ENCODE results near the gene NAV2.

NAV2 gene

DNA sequence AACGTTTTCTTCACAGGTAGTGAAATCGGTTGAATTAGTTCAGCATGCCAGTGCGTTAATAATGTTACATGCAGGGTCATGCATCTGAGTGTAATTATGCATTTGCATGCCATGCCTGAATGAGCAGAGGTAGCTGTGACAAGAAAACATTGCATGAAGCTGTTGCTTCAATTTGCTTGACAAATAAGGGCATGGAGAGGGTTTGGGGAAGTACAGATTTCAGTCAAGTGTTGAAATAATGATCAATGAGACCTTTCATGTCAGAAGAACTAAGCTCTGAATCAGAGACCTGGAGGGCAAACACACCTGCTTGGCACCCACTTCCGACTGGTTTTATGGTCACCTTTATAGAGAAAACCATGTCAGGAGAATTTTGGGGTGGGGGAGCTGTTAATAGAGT lies 226.2 kb downstream of the NAV2 start:
- Histone ChIP-seq H3K36me3 (ENCODE audit: control insufficient read depth in 4 of 4, insufficient read depth in 4 of 4, low read length in 3 of 4) (no peaks in the 10 kb centered on the region), H3K4me3 (ENCODE audit: control insufficient read depth in 1 of 7, extremely low read depth in 1 of 7, insufficient read depth in 4 of 7, low read depth in 2 of 7, low read length in 6 of 7) (no peak overlapping the region), H3K9me3 (ENCODE audit: control extremely low read depth in 1 of 5, control insufficient read depth in 4 of 5, insufficient read depth in 2 of 5, low read depth in 1 of 5, low read length in 4 of 5) (no peaks in the 10 kb centered on the region), H3K27ac (ENCODE audit: insufficient read depth in 1 of 2, low read depth in 1 of 2, low read length in 2 of 2, poor library complexity in 1 of 2, severe bottlenecking in 2 of 2) (no peak overlapping the region), H3K4me1 (ENCODE audit: control extremely low read depth in 1 of 4, control insufficient read depth in 4 of 4, insufficient read depth in 4 of 4, low read length in 3 of 4) (no peaks in the 10 kb centered on the region), H3K27me3 (replicated peaks in 2 of 5; ENCODE audit: control insufficient read depth in 4 of 5, insufficient read depth in 5 of 5, low read length in 4 of 5) (no peaks in the 10 kb centered on the region)
- WGBS (ENCODE audit: insufficient coverage), result 96% methylated on average over 4 of the region's 4 CpGs
- no peak for DNase-seq
- ChIA-PET CTCF (interaction anchor here (0.9 to 1.7 kb wide), 5 partner anchors 10 to 193 kb away, joined by 3 to 10 read pairs (median 6); no protein-coding TSS in a partner anchor), POLR2A (no interaction called here)

DNA sequence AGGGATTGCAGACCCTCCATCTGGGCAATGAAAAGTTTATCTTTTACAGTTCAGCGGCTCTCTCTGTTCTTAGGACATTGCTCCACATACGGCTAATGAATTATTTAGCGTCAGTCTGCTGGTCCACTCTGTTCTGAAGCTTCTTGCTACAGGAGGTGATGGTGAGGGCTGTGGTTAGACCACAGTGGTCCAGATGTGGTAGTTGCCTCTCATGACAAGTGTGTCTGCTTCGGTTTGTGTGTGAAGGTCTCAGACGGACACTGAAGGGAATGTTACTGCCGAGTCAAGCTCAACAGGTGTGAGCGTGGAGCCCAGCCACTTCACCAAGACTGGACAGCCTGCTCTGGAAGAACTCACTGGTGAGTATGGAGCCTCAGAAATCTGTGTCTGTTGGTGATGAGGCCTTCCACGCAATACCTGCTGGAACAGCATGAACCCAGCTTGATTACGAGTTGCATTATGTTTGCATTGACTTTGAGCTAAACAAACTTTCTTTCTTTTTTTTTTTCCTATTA lies 226.8 kb downstream of the NAV2 start:
- ChIA-PET POLR2A (no interaction called here), CTCF (interaction anchor here (0.9 to 1.7 kb wide), 5 partner anchors 9 to 193 kb away, joined by 3 to 10 read pairs (median 6); no protein-coding TSS in a partner anchor)
- no peaks in the 10 kb centered on the region for H3K9me3 ChIP-seq (ENCODE audit: control extremely low read depth in 1 of 5, control insufficient read depth in 4 of 5, insufficient read depth in 2 of 5, low read depth in 1 of 5, low read length in 4 of 5)
- WGBS (ENCODE audit: insufficient coverage), result 98% methylated on average over 8 of the region's 9 CpGs
- no peaks in the 10 kb centered on the region for H3K4me1 ChIP-seq (ENCODE audit: control extremely low read depth in 1 of 4, control insufficient read depth in 4 of 4, insufficient read depth in 4 of 4, low read length in 3 of 4)
- no peak overlapping the region for H3K27ac ChIP-seq (ENCODE audit: insufficient read depth in 1 of 2, low read depth in 1 of 2, low read length in 2 of 2, poor library complexity in 1 of 2, severe bottlenecking in 2 of 2)
- H3K36me3 ChIP-seq (ENCODE audit: control insufficient read depth in 4 of 4, insufficient read depth in 4 of 4, low read length in 3 of 4), result no peaks in the 10 kb centered on the region
- H3K27me3 ChIP-seq (replicated peaks in 2 of 5; ENCODE audit: control insufficient read depth in 4 of 5, insufficient read depth in 5 of 5, low read length in 4 of 5), result peaks cover 0 to 2% (median 0%) of the 10 kb centered on the region in 5 experiments
- peak in 1 of 3 donors; percentile 2 for DNase-seq
- H3K4me3 ChIP-seq (ENCODE audit: control insufficient read depth in 1 of 7, extremely low read depth in 1 of 7, insufficient read depth in 4 of 7, low read depth in 2 of 7, low read length in 6 of 7), result no peak overlapping the region

DNA sequence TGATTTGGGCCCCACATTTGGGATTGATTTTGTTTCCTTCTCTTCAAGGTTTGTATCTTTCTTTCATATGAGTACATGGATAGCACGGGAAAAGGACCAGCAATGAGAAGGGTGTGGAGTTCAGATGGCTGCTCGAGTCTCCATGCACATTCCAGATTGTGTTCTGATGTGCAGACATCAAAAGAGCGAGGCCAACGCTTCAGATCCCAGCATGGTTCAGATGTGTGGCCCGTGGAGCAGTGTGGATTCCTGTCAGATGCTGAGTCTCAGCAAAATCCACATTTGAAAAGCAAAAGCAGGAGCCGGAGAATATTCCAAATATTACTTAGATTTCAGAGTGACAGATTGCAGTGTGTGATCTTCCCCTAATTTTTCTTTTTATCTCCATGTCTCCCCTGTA lies 228.2 kb downstream of the NAV2 start:
- Histone ChIP-seq H3K27ac (ENCODE audit: insufficient read depth in 1 of 2, low read depth in 1 of 2, low read length in 2 of 2, poor library complexity in 1 of 2, severe bottlenecking in 2 of 2) (no peak overlapping the region), H3K27me3 (replicated peaks in 2 of 5; ENCODE audit: control insufficient read depth in 4 of 5, insufficient read depth in 5 of 5, low read length in 4 of 5) (peaks cover 0 to 2% (median 0%) of the 10 kb centered on the region in 5 experiments), H3K4me3 (ENCODE audit: control insufficient read depth in 1 of 7, extremely low read depth in 1 of 7, insufficient read depth in 4 of 7, low read depth in 2 of 7, low read length in 6 of 7) (no peak overlapping the region), H3K4me1 (ENCODE audit: control extremely low read depth in 1 of 4, control insufficient read depth in 4 of 4, insufficient read depth in 4 of 4, low read length in 3 of 4) (no peaks in the 10 kb centered on the region), H3K36me3 (ENCODE audit: control insufficient read depth in 4 of 4, insufficient read depth in 4 of 4, low read length in 3 of 4) (no peaks in the 10 kb centered on the region), H3K9me3 (ENCODE audit: control extremely low read depth in 1 of 5, control insufficient read depth in 4 of 5, insufficient read depth in 2 of 5, low read depth in 1 of 5, low read length in 4 of 5) (no peaks in the 10 kb centered on the region)
- POLR2A ChIA-PET, result no interaction called here
- WGBS (ENCODE audit: insufficient coverage), result 91% methylated on average over 6 of the region's 6 CpGs
- DNase-seq, result no peak
- CTCF ChIA-PET, result interaction anchor here (0.8 to 1.0 kb wide), 2 partner anchors 10 to 11 kb away, joined by 3 to 4 read pairs; no protein-coding TSS in a partner anchor

GRCh38 chr11:19946681-19947080 lies 234.0 kb downstream of the NAV2 start:
- no peak overlapping the region for H3K27ac ChIP-seq (ENCODE audit: insufficient read depth in 1 of 2, low read depth in 1 of 2, low read length in 2 of 2, poor library complexity in 1 of 2, severe bottlenecking in 2 of 2)
- no CpG with 5 or more reads among the region's 1 CpG for WGBS (ENCODE audit: insufficient coverage)
- no peaks in the 10 kb centered on the region for H3K36me3 ChIP-seq (ENCODE audit: control insufficient read depth in 4 of 4, insufficient read depth in 4 of 4, low read length in 3 of 4)
- H3K4me3 ChIP-seq (ENCODE audit: control insufficient read depth in 1 of 7, extremely low read depth in 1 of 7, insufficient read depth in 4 of 7, low read depth in 2 of 7, low read length in 6 of 7), result no peak overlapping the region
- peaks cover 0 to under 1% (median 0%) of the 10 kb centered on the region in 4 experiments for H3K4me1 ChIP-seq (ENCODE audit: control extremely low read depth in 1 of 4, control insufficient read depth in 4 of 4, insufficient read depth in 4 of 4, low read length in 3 of 4)
- H3K27me3 ChIP-seq (replicated peaks in 2 of 5; ENCODE audit: control insufficient read depth in 4 of 5, insufficient read depth in 5 of 5, low read length in 4 of 5), result peaks cover 0 to 2% (median 0%) of the 10 kb centered on the region in 5 experiments
- DNase-seq, result no peak
- no peaks in the 10 kb centered on the region for H3K9me3 ChIP-seq (ENCODE audit: control extremely low read depth in 1 of 5, control insufficient read depth in 4 of 5, insufficient read depth in 2 of 5, low read depth in 1 of 5, low read length in 4 of 5)
- POLR2A ChIA-PET, result no interaction called here
- CTCF ChIA-PET, result interaction anchor here (0.6 to 6.3 kb wide), 4 partner anchors 10 to 165 kb away, joined by 3 to 35 read pairs (median 14); no protein-coding TSS in a partner anchor

- peaks cover 0 to 4% (median 1%) of the 10 kb centered on the region in 5 experiments for H3K27me3 ChIP-seq (replicated peaks in 2 of 5; ENCODE audit: control insufficient read depth in 4 of 5, insufficient read depth in 5 of 5, low read length in 4 of 5)
- CTCF ChIA-PET, result interaction anchor here (6.2 to 6.3 kb wide), 2 partner anchors 11 to 164 kb away, joined by 25 to 35 read pairs; no protein-coding TSS in a partner anchor
- no peak for DNase-seq
- no peaks in the 10 kb centered on the region for H3K9me3 ChIP-seq (ENCODE audit: control extremely low read depth in 1 of 5, control insufficient read depth in 4 of 5, insufficient read depth in 2 of 5, low read depth in 1 of 5, low read length in 4 of 5)
- 72% methylated on average over 4 of the region's 5 CpGs for WGBS (ENCODE audit: insufficient coverage)
- peaks cover 0 to 3% (median 0%) of the 10 kb centered on the region in 4 experiments for H3K4me1 ChIP-seq (ENCODE audit: control extremely low read depth in 1 of 4, control insufficient read depth in 4 of 4, insufficient read depth in 4 of 4, low read length in 3 of 4)
- no peaks in the 10 kb centered on the region for H3K36me3 ChIP-seq (ENCODE audit: control insufficient read depth in 4 of 4, insufficient read depth in 4 of 4, low read length in 3 of 4)
- H3K4me3 ChIP-seq (ENCODE audit: control insufficient read depth in 1 of 7, extremely low read depth in 1 of 7, insufficient read depth in 4 of 7, low read depth in 2 of 7, low read length in 6 of 7), result no peak overlapping the region
- POLR2A ChIA-PET, result no interaction called here
- no peak overlapping the region for H3K27ac ChIP-seq (ENCODE audit: insufficient read depth in 1 of 2, low read depth in 1 of 2, low read length in 2 of 2, poor library complexity in 1 of 2, severe bottlenecking in 2 of 2)
These were observed 235.0 kb downstream of the NAV2 start for GRCh38 chr11:19947537-19948114.

DNA sequence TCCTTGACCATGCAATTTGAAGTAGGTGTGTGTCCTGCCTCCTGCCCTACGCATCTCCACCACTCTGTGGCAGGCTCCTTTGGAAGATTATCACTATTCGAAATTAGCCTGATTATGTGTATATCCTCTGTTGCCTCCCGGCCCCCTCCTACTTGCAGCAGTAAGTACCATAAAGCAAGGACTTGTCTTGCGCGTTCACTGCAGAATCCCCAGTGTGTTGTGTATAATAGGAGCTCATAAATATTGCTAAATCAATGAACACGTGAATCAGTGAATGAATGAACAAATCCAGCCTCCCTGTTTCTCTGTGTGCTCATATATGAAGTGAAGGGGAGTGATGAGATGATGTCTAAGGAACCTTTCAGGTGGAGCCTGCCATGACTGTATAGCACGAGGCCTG lies 237.0 kb downstream of the NAV2 start:
- DNase-seq, result no peak
- Histone ChIP-seq H3K4me1 (ENCODE audit: control extremely low read depth in 1 of 4, control insufficient read depth in 4 of 4, insufficient read depth in 4 of 4, low read length in 3 of 4) (peaks cover 0 to 3% (median 0%) of the 10 kb centered on the region in 4 experiments), H3K4me3 (ENCODE audit: control insufficient read depth in 1 of 7, extremely low read depth in 1 of 7, insufficient read depth in 4 of 7, low read depth in 2 of 7, low read length in 6 of 7) (no peak overlapping the region), H3K27ac (ENCODE audit: insufficient read depth in 1 of 2, low read depth in 1 of 2, low read length in 2 of 2, poor library complexity in 1 of 2, severe bottlenecking in 2 of 2) (no peak overlapping the region), H3K9me3 (ENCODE audit: control extremely low read depth in 1 of 5, control insufficient read depth in 4 of 5, insufficient read depth in 2 of 5, low read depth in 1 of 5, low read length in 4 of 5) (no peaks in the 10 kb centered on the region), H3K27me3 (replicated peaks in 2 of 5; ENCODE audit: control insufficient read depth in 4 of 5, insufficient read depth in 5 of 5, low read length in 4 of 5) (peaks cover 0 to 4% (median 0%) of the 10 kb centered on the region in 5 experiments), H3K36me3 (ENCODE audit: control insufficient read depth in 4 of 4, insufficient read depth in 4 of 4, low read length in 3 of 4) (no peaks in the 10 kb centered on the region)
- 100% methylated on average over 2 of the region's 7 CpGs for WGBS (ENCODE audit: insufficient coverage)
- POLR2A ChIA-PET, result no interaction called here
- CTCF ChIA-PET, result interaction anchor here (1.2 to 6.5 kb wide), 8 partner anchors 8 to 183 kb away, joined by 4 to 38 read pairs (median 10); no protein-coding TSS in a partner anchor

DNA sequence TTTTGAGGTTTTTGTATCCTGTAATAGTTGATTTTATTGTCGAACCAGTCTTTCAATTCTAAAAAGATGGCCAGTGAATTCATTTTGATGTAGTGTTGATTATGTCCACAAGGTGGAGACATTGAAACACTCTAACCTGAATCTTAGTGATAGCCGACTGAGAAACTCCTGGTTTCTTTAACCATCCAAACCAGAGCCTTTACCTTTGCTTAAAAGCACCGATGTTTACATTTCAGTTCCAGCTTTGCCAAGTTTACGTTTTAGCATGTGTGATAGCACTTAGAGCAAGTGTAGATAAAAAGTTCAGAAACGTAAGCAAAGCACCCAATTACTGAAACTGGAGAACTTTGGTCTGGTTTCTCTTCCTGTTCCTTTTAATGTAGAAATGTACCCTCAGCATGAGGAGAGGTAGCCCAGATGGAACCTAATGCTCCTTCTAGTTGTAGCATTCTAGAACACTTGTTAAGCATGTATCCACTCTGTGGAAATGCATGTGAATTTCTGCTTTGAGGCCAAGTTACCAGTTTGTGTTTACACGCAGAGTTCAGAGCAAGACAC lies 239.0 kb downstream of the NAV2 start:
- POLR2A ChIA-PET, result no interaction called here
- 0% methylated on average over 3 of the region's 6 CpGs for WGBS (ENCODE audit: insufficient coverage)
- peaks cover 0 to 4% (median 0%) of the 10 kb centered on the region in 5 experiments for H3K27me3 ChIP-seq (replicated peaks in 2 of 5; ENCODE audit: control insufficient read depth in 4 of 5, insufficient read depth in 5 of 5, low read length in 4 of 5)
- no peaks in the 10 kb centered on the region for H3K36me3 ChIP-seq (ENCODE audit: control insufficient read depth in 4 of 4, insufficient read depth in 4 of 4, low read length in 3 of 4)
- peaks cover 0 to 3% (median 0%) of the 10 kb centered on the region in 4 experiments for H3K4me1 ChIP-seq (ENCODE audit: control extremely low read depth in 1 of 4, control insufficient read depth in 4 of 4, insufficient read depth in 4 of 4, low read length in 3 of 4)
- H3K27ac ChIP-seq (ENCODE audit: insufficient read depth in 1 of 2, low read depth in 1 of 2, low read length in 2 of 2, poor library complexity in 1 of 2, severe bottlenecking in 2 of 2), result no peak overlapping the region
- H3K4me3 ChIP-seq (ENCODE audit: control insufficient read depth in 1 of 7, extremely low read depth in 1 of 7, insufficient read depth in 4 of 7, low read depth in 2 of 7, low read length in 6 of 7), result peak overlapping the region in 5 of 7 experiments; percentile 33 to 63 (median 57)
- H3K9me3 ChIP-seq (ENCODE audit: control extremely low read depth in 1 of 5, control insufficient read depth in 4 of 5, insufficient read depth in 2 of 5, low read depth in 1 of 5, low read length in 4 of 5), result no peaks in the 10 kb centered on the region
- DNase-seq, result peak; percentile 39 to 66 (median 60)
- CTCF ChIA-PET, result interaction anchor here (0.6 to 6.5 kb wide), 17 partner anchors 9 to 382 kb away, joined by 3 to 38 read pairs (median 6); no protein-coding TSS in a partner anchor
